K562 (cell line): ENCODE data around the gene NKAIN1. TPM values are rescaled to one million over a fixed set of nuclear protein-coding genes. Genes with fewer than 3 reads are reported as not detected.

Experiments
- ATAC-seq: fragments of 200-7000 bp; cut with Tn5 transposase; 3 replicates; pipeline ENCODE4 v1.9.1; 2020; ENCODE audit warnings: moderate library complexity
- BruUV-seq: library from RNA; stranded (reverse); fragments of 400-500 nt; replicated peaks from 2 replicates; lab custom pipeline; 2021; lab: Mats Ljungman, UMichigan
- CTCF ChIA-PET: fragments of 300-600 bp; formaldehyde crosslinking; extraction: SDS; loops from one replicate; lab custom pipeline; 2021; ENCODE audit warnings: low intra/inter-chr PET ratio; lab: Yijun Ruan, JAX
- POLR2A ChIA-PET: fragments of 300-600, 350-650 bp; sonication (Branson Sonifier 250); formaldehyde crosslinking; extraction: SDS; loops from one replicate; lab custom pipeline; 2021; ENCODE audit warnings: antibody characterized with exemption, inconsistent platforms; lab: Yijun Ruan, JAX
- DNase-seq, 4 experiments: peaks; one replicate each; pipeline versions ENCODE4 v3.0.0 to v3.0.0-alpha.2; 2011 to 2018; ENCODE audit warnings: low spot score in 3 of 4, mixed read lengths in 3 of 4; ENCODE audit errors: extremely low read depth in 1 of 4
- FAIRE-seq: peaks from 2 replicates; lab custom pipeline; 2011; peaks lifted over from hg19 to GRCh38; lab: Jason Lieb, UNC
- H2AFZ ChIP-seq: 2 replicates; pipeline ENCODE4 v1.6.0; 2011; ENCODE audit warnings: low read depth, low read length, control low read depth, inconsistent platforms
- H3K27ac ChIP-seq: fragments of 200-600 bp; 3 replicates; pipeline ENCODE4 v1.8.0; 2011; ENCODE audit warnings: low read depth, mild to moderate bottlenecking, control low read depth, inconsistent platforms, low read length, moderate library complexity, mixed read lengths; ENCODE audit errors: extremely low read depth
- H3K27me3 ChIP-seq, 2 experiments: fragments of 300-600 bp in 1 of 2; 2 replicates in 1 of 2; 3 replicates in 1 of 2; pipeline versions ENCODE4 v1.6.0 to v1.8.0; 2011; ENCODE audit warnings: inconsistent platforms in 2 of 2, low read length in 2 of 2, mild to moderate bottlenecking in 1 of 2, mixed read lengths in 1 of 2, moderate library complexity in 1 of 2; ENCODE audit not compliant: control insufficient read depth in 2 of 2, insufficient read depth in 2 of 2
- H3K36me3 ChIP-seq: fragments of 300-600 bp; 3 replicates; pipeline ENCODE4 v1.8.0; 2011; ENCODE audit warnings: mild to moderate bottlenecking, low read length, inconsistent platforms; ENCODE audit not compliant: control insufficient read depth, insufficient read depth
- H3K4me1 ChIP-seq, 2 experiments: fragments of 200-600 bp in 1 of 2; replicated peaks in 1 of 2; 2 replicates in 1 of 2; 3 replicates in 1 of 2; pipeline versions ENCODE4 v1.5.1 to v1.8.0; 2011; ENCODE audit warnings: inconsistent platforms in 2 of 2, low read length in 2 of 2, mild to moderate bottlenecking in 1 of 2, mixed read lengths in 1 of 2, moderate library complexity in 1 of 2; ENCODE audit not compliant: control insufficient read depth in 2 of 2, insufficient read depth in 2 of 2
- H3K4me2 ChIP-seq: 2 replicates; pipeline ENCODE4 v1.6.1; 2011; ENCODE audit warnings: low read length, control low read depth, inconsistent platforms, mixed read lengths; ENCODE audit not compliant: insufficient read depth
- H3K4me3 ChIP-seq: fragments of 200-600 bp; sonication (generic), shearing (Covaris generic); 2 replicates; pipeline ENCODE4 v1.5.1; 2016; ENCODE audit warnings: control low read depth, inconsistent platforms
- H3K79me2 ChIP-seq: fragments of 200-600 bp; 3 replicates; pipeline ENCODE4 v1.8.0; 2011; ENCODE audit warnings: low read length, inconsistent platforms; ENCODE audit not compliant: control insufficient read depth, insufficient read depth
- H3K9ac ChIP-seq, 2 experiments: 2 replicates each; pipeline versions ENCODE4 v1.6.0 to v1.6.1; 2011; ENCODE audit warnings: low read depth in 2 of 2, low read length in 2 of 2, control low read depth in 1 of 2, inconsistent platforms in 1 of 2, mild to moderate bottlenecking in 1 of 2, mixed read lengths in 1 of 2; ENCODE audit not compliant: insufficient read depth in 1 of 2
- H3K9me1 ChIP-seq: one replicate; pipeline ENCODE4 v1.6.0; 2011; ENCODE audit warnings: inconsistent platforms, mild to moderate bottlenecking, low read length, moderate library complexity; ENCODE audit not compliant: control insufficient read depth, insufficient read depth
- H3K9me3 ChIP-seq: replicated peaks from 2 replicates; pipeline ENCODE4 v1.5.1; 2011; ENCODE audit warnings: low read depth, low read length, inconsistent platforms; ENCODE audit not compliant: control insufficient read depth, insufficient read depth
- H4K20me1 ChIP-seq: replicated peaks from 2 replicates; pipeline ENCODE4 v1.6.1; 2011; ENCODE audit warnings: low read length, inconsistent platforms, mixed read lengths; ENCODE audit not compliant: control insufficient read depth, insufficient read depth
- CBX3 ChIP-seq, 2 experiments: IDR thresholded peaks; 1 replicate in 1 of 2; 2 replicates in 1 of 2; pipeline ENCODE4 v1.6.1; 2012; ENCODE audit warnings: inconsistent platforms in 2 of 2, low read length in 2 of 2, borderline replicate concordance in 1 of 2, control low read depth in 1 of 2
- DACH1 ChIP-seq: fragments of 450-650 bp; IDR thresholded peaks from 2 replicates; pipeline ENCODE4 v1.6.1; 2018; ENCODE audit not compliant: partially characterized antibody
- DLX4 ChIP-seq: fragments of 250-450 bp; sonication (Bioruptor Pico); IDR thresholded peaks from 2 replicates; pipeline ENCODE4 v1.6.1; 2021; ENCODE audit warnings: mild to moderate bottlenecking
- HEY1 ChIP-seq: fragments of 250-450 bp; sonication (Bioruptor Pico); IDR thresholded peaks from 2 replicates; pipeline ENCODE4 v1.5.0; 2020; ENCODE audit warnings: mild to moderate bottlenecking, moderate library complexity, borderline replicate concordance
- KDM1A ChIP-seq, 2 experiments: fragments of 450-650 bp; IDR thresholded peaks; 2 replicates each; pipeline ENCODE4 v1.6.1; 2016; ENCODE audit warnings: mild to moderate bottlenecking in 2 of 2
- NCOA1 ChIP-seq: fragments of 450-650 bp; IDR thresholded peaks from 2 replicates; pipeline ENCODE4 v1.6.1; 2016; ENCODE audit warnings: low read depth
- NEUROD1 ChIP-seq: fragments of 150-350 bp; IDR thresholded peaks from 2 replicates; pipeline ENCODE4 v1.6.1; 2014; ENCODE audit warnings: borderline replicate concordance, low read length, low read depth; ENCODE audit not compliant: partially characterized antibody
- NFATC3 ChIP-seq: fragments of 450-650 bp; IDR thresholded peaks from 2 replicates; pipeline ENCODE4 v1.6.1; 2017; ENCODE audit warnings: mild to moderate bottlenecking
- NUFIP1 ChIP-seq: fragments of 450-650 bp; IDR thresholded peaks from 2 replicates; pipeline ENCODE4 v1.6.1; 2018; ENCODE audit not compliant: partially characterized antibody
- POLR3G ChIP-seq: IDR thresholded peaks from 2 replicates; pipeline ENCODE4 v1.6.1; 2011; ENCODE audit not compliant: insufficient read length, insufficient replicate concordance; ENCODE audit errors: extremely low read depth
- RBFOX2 ChIP-seq: fragments of 200-400 bp; formaldehyde crosslinking; IDR thresholded peaks from 2 replicates; pipeline ENCODE4 v1.6.1; 2017; ENCODE audit warnings: low read depth, mild to moderate bottlenecking, low read length, moderate library complexity
- SLC30A9 ChIP-seq: fragments of 250-450 bp; sonication (Bioruptor Pico); IDR thresholded peaks from 2 replicates; pipeline ENCODE4 v1.8.0; 2022; ENCODE audit warnings: mild to moderate bottlenecking, moderate library complexity
- ZNF146 ChIP-seq: IDR thresholded peaks from one replicate; pipeline ENCODE4 v1.6.1; 2018; ENCODE audit warnings: missing compliant biosample characterization; ENCODE audit not compliant: unreplicated experiment
- ZNF197 ChIP-seq: fragments of 200-800 bp; sonication (Bioruptor generic); IDR thresholded peaks from 2 replicates; pipeline ENCODE4 v1.6.1; 2016; ENCODE audit warnings: low read depth, missing genetic modification characterization, missing compliant biosample characterization
- ZNF3 ChIP-seq: fragments of 250-450 bp; sonication (Bioruptor Pico); IDR thresholded peaks from 2 replicates; pipeline ENCODE4 v1.5.0; 2021; ENCODE audit warnings: mild to moderate bottlenecking, moderate library complexity
- ZNF311 ChIP-seq: fragments of 250-450 bp; sonication (Bioruptor Pico); IDR thresholded peaks from 2 replicates; pipeline ENCODE4 v1.4.0; 2020; ENCODE audit warnings: mild to moderate bottlenecking, moderate library complexity
- ZNF354B ChIP-seq: fragments of 250-450 bp; sonication (Bioruptor Pico); IDR thresholded peaks from 2 replicates; pipeline ENCODE4 v1.4.0; 2020
- WGBS: fragments of 100-300 bp; shearing (Covaris generic); methylation state at CpG from one replicate; pipeline ENCODE4 v1.1.6; 2016; ENCODE audit warnings: low coverage, mixed read lengths; ENCODE audit not compliant: insufficient coverage; ENCODE audit errors: missing lambda C conversion rate; 5-methylcytosine and 5-hydroxymethylcytosine counted together
- in situ Hi-C: fragments of 300-500 bp; cut with MboI; formaldehyde crosslinking; loops from 4 replicates; pipeline ENCODE4 v1.15.0; 2018; ENCODE audit warnings: inconsistent platforms, mixed read lengths
- intact Hi-C: fragments of 100-400 bp; cut with micrococcal nuclease; formaldehyde crosslinking; loops from 2 replicates; pipeline ENCODE4 v1.14.2; 2022
- polyA plus RNA-seq, 8 experiments: library from polyadenylated mRNA; depleted of rRNA in 4 of 8; stranded (reverse) in 5 of 8; unstranded in 3 of 8; fragments of >200 nt; fragmentation: Nextera tagmentation in 2 of 8; fragmentation: Illumina TruSeq in 1 of 8; extraction: Ambion mirVana in 2 of 8; extraction: Trizol in 1 of 8; gene quantifications; 2 replicates each; pipeline versions ENCODE4 v1.2.1 to v1.2.3, GENCODE V29; 2011 to 2014; ENCODE audit warnings: inconsistent platforms in 1 of 8, missing spikeins in 1 of 8
- total RNA-seq, 7 experiments: library from RNA; depleted of rRNA in 6 of 7; stranded (reverse); fragments of >200 nt in 6 of 7; fragmentation: Illumina TruSeq in 2 of 7; extraction: Trizol in 2 of 7; gene quantifications; 2 replicates each; pipeline versions ENCODE4 v1.2.1 to v1.2.3, GENCODE V29; 2011 to 2021; ENCODE audit warnings: low replicate concordance in 1 of 7
- TF ChIP-seq, protein P1 (sequence below): sonication (generic); formaldehyde crosslinking; IDR thresholded peaks from 2 replicates; pipeline ENCODE4 v1.8.0; 2022; ENCODE audit warnings: mild to moderate bottlenecking, missing genetic modification reagents
- TF ChIP-seq, protein P2 (sequence below): sonication (generic); formaldehyde crosslinking; IDR thresholded peaks from 2 replicates; pipeline ENCODE4 v1.8.1; 2023; ENCODE audit warnings: mild to moderate bottlenecking, missing genetic modification reagents

The NKAIN1 gene
- total and polyA plus RNA-seq, 9 of the 15 experiments (the other 6 are each of a cell fraction or from before 2014, with no cell fraction given) = 0.03 to 0.22 (median 0.04) TPM; not detected in 3

DNA sequence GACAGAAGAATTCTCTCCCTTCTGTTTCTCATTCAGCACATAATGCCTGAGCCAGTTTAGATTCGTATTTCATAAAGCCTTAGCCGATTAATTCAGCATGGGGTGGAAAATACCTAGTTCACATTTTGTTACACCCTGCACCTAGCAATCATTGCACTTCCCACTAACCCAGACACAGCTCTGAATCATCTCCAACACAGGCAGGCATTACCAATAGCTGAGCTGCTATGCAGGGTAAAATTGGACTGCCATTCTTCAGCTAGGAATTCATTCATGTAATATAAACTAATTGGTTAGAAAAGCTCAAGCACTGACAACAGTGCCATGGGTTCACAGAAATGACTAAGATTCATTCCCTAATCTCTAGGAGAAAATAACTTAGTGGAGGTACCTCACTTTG is 26.9 kb upstream of the NKAIN1 start:
- no peak overlapping the region for H3K4me3 ChIP-seq
- intact Hi-C loops = no loop called here
- no peak for ATAC-seq
- no peak overlapping the region for H3K9ac ChIP-seq
- no peaks in the 10 kb centered on the region for H3K27me3 ChIP-seq
- FAIRE-seq = no peak
- ChIA-PET POLR2A (interaction anchor here (0.6 to 1.6 kb wide), 3 partner anchors 13 to 1093 kb away, joined by 3 to 9 read pairs (median 4); no protein-coding TSS in a partner anchor), CTCF (no interaction called here)
- no peak overlapping the region for H3K4me2 ChIP-seq
- no TSS peak for BruUV-seq
- no peak overlapping the region for H2AFZ ChIP-seq
- H3K9me3 ChIP-seq = no peaks in the 10 kb centered on the region
- no peaks in the 10 kb centered on the region for H3K4me1 ChIP-seq
- H3K27ac ChIP-seq = no peak overlapping the region
- no peak for DNase-seq
- H3K79me2 ChIP-seq = no peaks in the 10 kb centered on the region
- in situ Hi-C loops = no loop called here
- WGBS = 92% methylated on average over 2 of the region's 2 CpGs
- H3K9me1 ChIP-seq = no peaks in the 10 kb centered on the region
- peaks cover 96% of the 10 kb centered on the region for H3K36me3 ChIP-seq
- no peaks in the 10 kb centered on the region for H4K20me1 ChIP-seq
- TF ChIP-seq ZNF146 (CRISPR knock-in tag) = no peak
- no peak for TF ChIP-seq SLC30A9 (CRISPR knock-in tag)
- no peak for TF ChIP-seq NEUROD1
- TF ChIP-seq, protein P1, sequence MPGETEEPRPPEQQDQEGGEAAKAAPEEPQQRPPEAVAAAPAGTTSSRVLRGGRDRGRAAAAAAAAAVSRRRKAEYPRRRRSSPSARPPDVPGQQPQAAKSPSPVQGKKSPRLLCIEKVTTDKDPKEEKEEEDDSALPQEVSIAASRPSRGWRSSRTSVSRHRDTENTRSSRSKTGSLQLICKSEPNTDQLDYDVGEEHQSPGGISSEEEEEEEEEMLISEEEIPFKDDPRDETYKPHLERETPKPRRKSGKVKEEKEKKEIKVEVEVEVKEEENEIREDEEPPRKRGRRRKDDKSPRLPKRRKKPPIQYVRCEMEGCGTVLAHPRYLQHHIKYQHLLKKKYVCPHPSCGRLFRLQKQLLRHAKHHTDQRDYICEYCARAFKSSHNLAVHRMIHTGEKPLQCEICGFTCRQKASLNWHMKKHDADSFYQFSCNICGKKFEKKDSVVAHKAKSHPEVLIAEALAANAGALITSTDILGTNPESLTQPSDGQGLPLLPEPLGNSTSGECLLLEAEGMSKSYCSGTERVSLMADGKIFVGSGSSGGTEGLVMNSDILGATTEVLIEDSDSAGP (CRISPR knock-in tag) = no peak
- no peak for TF ChIP-seq NUFIP1
- TF ChIP-seq ZNF311 (CRISPR knock-in tag) = no peak
- TF ChIP-seq, protein P2, sequence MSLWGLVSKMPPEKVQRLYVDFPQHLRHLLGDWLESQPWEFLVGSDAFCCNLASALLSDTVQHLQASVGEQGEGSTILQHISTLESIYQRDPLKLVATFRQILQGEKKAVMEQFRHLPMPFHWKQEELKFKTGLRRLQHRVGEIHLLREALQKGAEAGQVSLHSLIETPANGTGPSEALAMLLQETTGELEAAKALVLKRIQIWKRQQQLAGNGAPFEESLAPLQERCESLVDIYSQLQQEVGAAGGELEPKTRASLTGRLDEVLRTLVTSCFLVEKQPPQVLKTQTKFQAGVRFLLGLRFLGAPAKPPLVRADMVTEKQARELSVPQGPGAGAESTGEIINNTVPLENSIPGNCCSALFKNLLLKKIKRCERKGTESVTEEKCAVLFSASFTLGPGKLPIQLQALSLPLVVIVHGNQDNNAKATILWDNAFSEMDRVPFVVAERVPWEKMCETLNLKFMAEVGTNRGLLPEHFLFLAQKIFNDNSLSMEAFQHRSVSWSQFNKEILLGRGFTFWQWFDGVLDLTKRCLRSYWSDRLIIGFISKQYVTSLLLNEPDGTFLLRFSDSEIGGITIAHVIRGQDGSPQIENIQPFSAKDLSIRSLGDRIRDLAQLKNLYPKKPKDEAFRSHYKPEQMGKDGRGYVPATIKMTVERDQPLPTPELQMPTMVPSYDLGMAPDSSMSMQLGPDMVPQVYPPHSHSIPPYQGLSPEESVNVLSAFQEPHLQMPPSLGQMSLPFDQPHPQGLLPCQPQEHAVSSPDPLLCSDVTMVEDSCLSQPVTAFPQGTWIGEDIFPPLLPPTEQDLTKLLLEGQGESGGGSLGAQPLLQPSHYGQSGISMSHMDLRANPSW (CRISPR knock-in tag) = no peak
- no peak for TF ChIP-seq NCOA1
- no peak for TF ChIP-seq CBX3 (IDR thresholded peaks at IDR 0.05; ENCODE audit: borderline replicate concordance in 1 of 2, low read length in 2 of 2)
- no peak for TF ChIP-seq DLX4 (CRISPR knock-in tag)
- no peak for TF ChIP-seq NFATC3
- TF ChIP-seq DACH1 = no peak
- no peak for TF ChIP-seq POLR3G
- TF ChIP-seq ZNF354B (CRISPR knock-in tag) = no peak
- no peak for TF ChIP-seq RBFOX2
- TF ChIP-seq KDM1A (IDR thresholded peaks at IDR 0.05) = no peak
- TF ChIP-seq HEY1 = no peak
- TF ChIP-seq ZNF197 (CRISPR knock-in tag) = no peak
- TF ChIP-seq ZNF3 (CRISPR knock-in tag) = no peak
